SH-SY5Y (cell line): ENCODE measurements around the gene PVALB.

ENCODE experiments used
- GATA2 ChIP-seq: IDR thresholded peaks from 2 replicates; pipeline ENCODE4 v1.6.1; 2011; ENCODE audit warnings: mild to moderate bottlenecking, low read depth, low read length
- GATA3 ChIP-seq: IDR thresholded peaks from 2 replicates; pipeline ENCODE4 v1.6.1; 2011; ENCODE audit warnings: low read depth, mild to moderate bottlenecking, low read length, moderate library complexity

- TF ChIP-seq GATA3 (no peak), GATA2 (no peak)
Measured at GRCh38 chr22:36809351-36809750, 7.5 kb downstream of the PVALB start.
